ENCODE measurements around the gene ZHX3. TPM values are rescaled to one million over a fixed set of nuclear protein-coding genes. Genes with fewer than 3 reads are reported as not detected.
A peak's percentile ranks its signal among the peaks of the same experiment; 100 is the strongest.

Gene ZHX3
- total RNA-seq, 1 experiment from 2014 or later, result 35.1 TPM

DNA sequence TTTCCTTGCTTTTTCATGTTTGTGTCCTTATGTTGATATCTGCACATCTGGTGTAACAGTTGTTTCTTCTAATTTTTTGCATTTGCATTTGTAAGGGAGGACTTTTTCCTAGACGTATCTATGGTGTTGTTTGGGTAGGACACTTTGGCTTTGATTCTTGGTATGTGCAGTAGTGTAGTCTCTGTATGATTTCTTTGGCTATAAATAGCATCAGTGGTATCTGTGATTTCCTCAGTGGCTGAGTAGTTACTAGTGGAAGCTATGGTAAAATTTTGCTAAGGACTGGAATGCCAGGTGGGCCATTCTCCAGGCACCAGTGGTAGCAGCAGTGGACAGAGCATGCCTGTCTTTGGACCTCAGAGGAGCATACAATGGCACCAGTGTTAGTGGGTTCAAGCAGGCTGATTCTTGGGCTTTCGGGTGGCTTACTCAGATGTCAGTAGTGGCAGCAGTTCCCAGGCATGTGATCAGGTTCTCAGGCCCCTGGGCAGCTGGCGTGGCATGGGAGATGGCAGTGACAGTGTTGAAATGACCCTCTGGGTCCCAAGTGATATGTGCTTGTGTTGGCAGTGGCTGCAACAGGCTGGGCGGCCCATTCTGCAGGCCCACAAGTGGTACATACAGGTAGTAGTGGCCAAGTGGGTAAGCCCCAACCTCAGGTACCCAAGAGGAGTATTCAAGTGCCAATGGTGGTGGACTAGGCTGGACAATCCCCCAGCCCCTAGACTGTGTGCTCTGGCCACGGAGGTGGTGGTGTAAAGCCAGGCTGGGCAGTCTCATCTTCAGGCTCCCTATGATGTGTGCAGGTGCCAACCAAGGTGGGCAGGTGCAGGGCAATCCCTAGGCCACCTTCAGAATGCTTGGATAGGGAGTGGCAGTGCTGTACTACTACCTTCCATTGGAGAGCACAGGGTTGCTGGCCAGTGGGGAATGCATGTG is 125.7 kb downstream of the ZHX3 start:
- no peak for DNase-seq (ENCODE audit: low read depth)

DNA sequence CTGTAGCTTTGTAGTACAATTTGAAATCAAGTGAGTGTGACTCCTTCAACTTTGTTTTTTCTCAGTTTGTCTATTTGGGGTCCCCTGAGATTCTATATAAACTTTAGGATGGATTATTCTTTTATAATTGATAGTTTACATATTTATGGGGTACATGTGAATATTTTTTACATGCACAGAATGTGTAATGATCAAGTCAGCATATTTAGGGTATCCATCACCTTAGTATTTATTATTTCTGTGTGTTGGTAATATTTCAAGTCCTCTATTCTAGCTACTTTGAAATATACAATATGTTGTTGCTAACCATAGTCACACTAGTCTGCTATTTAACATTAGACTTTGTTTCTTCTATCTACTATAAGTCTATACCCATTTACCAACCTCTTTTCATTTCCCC is 129.9 kb downstream of the ZHX3 start:
- DNase-seq (ENCODE audit: low read depth), result no peak

DNA sequence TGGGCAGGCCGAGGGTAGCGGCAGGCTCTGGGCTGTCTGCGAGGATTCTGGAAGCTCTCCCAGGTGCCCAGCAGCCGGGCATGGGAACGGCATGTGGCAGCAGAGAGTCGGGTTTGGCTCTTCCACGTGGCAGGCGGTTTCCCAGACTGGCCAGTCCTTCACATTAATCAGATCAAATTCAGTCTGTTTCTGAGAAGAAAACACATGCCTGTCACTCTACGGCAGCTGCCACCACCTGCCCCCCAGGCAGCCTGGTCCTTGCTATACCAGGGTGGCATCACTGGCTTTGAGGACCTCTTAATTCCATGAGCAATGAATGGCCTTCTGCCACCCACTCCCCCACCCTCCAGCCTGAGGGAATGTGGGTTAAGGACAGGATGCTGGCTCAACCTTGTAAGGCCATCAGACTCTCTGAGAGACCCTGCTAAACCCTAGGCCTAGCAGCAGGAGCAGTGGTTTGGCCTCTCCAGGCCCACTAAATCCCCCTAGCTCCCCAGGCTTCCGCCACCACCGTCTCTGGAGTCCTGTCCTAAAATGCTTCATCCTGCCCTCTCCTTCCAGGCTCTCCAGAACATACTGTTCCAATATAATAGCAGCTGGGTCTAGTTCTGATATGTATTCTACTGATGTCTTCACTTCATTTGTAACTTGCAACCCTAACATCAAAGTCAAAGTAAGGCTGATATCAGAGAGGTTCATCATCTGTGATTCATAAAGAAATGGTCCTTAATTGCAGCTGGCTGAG is 132.3 kb downstream of the ZHX3 start:
- DNase-seq (ENCODE audit: low read depth), result peak; percentile 25

DNA sequence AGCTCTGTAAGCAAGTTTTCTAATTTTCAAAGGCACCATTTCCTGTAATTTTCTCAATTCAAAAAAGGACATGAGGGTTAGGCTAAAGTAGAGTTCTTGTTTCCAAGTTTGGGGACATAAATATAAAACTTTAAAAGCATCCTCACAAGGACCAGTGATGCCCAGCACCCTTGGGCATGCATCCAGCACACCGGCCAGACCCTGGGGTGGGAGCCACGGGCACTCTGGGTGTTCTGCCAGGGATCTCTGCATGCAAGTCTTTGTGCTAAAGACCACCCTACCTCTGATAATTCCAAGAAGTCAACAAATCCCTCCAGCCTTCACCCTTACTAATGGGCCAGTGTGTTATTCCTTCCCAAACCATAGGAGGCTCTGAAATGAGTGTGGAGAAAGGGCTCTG is 133.7 kb downstream of the ZHX3 start:
- no peak for DNase-seq (ENCODE audit: low read depth)

DNA sequence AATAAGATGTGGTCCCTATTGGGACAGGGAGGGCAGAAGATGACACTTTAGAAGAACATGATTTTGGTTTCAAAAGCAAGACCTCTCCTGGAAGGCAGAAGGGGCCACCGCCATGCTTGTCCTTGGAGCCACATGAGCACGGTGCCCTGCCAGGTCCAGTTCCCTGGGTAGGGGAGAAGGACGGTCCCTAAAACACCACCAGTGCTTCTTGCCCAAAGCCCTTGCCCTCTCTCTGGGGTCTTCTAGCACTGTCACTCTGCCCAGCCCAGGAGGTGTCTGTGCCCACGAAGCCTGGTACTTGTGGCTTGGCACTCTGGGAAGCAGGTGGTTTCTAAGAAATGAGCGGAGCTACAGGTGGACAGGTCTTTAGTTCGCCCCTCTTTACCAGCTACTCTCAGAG is 134.1 kb downstream of the ZHX3 start:
- DNase-seq (ENCODE audit: low read depth), result no peak

DNA sequence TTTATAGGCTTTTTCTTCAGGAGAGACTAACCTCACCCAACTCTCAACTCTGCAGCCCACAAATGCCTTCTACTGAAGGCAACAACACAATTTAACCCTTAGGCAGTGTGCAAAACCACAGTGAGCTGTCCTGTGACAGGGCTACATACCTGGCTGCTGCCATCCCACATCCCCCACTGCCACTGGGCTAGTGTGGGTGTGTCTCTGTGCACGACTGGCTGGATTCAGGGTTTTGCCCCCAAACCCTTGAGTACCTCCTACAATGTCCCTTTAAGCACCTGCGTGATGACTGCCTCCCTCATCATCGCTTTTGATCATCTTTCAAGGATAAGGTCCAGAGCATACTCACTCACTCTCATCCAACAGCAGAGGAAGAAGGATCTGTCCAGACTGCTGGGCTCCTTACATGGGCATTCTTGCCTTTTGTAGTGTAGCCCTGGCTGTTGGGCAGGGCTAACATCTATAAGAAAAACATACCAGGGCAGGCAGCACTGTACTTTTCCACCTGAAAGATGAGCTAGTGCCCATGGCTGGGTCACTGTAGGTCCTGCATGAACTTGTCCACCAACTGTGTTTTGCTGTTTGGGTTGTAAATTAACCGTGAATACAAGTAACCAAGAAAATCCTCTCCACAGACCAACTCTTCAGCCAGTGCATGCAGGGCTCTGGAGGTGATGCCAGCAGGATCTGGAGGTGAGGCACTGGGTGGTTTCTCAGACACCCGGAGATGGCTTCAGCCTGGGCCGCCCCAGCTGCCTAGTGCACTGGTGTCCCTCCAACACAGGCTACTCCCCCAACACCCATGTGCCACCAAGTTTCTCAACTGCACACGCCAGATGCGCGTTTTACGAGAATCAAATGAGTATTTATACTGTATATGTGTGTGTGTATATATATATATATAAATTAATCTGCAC is 135.0 kb downstream of the ZHX3 start:
- DNase-seq (ENCODE audit: low read depth), result no peak

DNA sequence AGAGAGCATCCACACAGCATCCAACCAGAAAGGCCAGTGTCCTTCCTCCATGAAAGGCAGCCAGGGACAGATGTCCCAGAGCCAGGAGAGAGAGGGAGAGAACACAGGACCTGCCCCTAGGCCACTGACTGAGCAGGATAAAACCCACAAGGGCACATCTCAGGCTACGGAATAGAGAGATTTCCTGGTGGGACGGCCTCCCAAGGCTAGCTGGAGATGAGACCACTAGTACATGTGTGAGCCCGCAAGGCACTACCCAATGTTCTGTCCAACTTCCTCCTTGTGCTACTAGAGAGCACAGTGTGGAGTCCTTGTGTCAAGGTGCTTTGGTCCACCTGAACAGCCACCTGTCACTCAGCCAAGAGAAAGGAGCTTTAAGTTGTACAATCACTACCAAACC is 136.0 kb downstream of the ZHX3 start:
- no peak for DNase-seq (ENCODE audit: low read depth)

DNA sequence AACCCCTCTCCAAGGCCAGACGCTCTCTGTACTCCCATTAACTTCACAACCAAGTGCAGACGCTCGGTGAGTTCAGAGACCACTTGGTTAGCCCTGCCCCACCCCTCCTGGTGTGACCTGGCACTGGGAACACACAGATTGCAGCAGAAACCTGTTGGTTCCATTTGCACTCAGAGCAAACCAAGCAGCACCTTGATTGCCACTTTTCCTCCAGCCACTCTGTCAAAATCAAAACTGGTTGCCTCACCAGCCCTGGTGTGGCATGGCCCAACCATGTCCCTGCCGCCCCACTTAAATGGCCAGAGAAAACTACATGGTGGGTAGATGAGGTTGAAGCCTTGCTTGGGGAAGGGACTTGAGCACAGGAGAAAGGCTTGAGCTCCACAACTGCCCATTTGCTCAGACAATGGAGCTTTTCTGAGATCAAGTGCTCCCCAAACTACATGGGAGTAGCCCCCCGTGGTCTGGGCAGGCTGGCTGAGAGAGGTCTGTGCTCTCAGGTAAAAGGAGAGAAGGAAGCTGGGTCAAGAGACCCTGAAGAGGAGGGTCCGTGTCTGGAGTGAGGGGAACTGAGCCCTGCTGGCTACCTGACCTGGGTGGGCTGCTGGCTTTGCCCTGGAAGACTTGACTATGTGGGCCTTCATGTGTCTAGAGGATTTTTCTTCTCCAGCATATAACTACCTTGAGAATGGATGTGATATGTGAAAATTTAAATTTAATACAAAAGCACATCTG is 136.8 kb downstream of the ZHX3 start:
- DNase-seq (ENCODE audit: low read depth), result no peak

DNA sequence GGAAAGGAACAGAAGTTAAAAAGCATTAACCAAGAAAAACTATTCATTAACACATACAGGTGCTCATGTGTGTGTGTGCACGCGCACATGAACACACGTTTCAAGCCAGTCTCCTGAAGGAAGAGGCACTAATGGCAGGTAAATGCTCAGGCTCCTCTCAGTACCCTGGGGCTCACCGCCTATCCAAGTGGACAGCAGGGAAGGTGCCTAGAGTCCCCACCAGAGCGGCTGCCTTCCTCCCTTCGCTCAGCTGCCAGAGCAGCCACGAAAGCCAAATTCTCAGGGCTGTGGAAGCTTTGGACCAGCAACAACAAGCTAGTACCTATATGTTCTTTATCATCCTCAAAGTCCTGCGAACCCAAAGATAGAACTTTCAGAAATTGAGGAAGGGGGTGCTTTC is 137.6 kb downstream of the ZHX3 start:
- no peak for DNase-seq (ENCODE audit: low read depth)

DNA sequence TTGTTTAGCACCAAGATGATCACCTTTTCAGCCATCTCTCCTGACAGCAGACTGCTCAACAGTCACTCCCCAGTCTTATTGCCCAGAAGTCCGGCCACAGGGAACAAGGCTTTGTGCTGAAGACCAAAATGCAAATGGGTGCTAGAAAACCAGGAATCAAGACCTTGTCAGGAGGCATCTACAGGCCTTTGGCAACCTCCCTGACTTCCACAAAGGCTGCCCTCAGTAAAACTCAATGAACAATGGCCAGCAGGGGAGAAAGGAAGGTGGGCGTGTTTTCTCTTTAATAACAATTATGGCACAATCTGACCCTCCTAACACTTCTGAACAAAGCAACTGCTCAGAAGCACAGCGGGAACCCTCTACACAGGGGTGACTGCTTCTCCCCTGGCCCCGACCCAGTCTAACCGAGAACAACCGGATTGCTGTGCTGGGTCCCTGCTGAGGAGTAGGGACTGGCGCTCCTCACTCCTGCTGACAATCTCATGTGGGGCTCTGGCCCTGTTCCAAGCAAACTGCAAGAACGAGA is 138.6 kb downstream of the ZHX3 start:
- peak; percentile 24 for DNase-seq (ENCODE audit: low read depth)

DNA sequence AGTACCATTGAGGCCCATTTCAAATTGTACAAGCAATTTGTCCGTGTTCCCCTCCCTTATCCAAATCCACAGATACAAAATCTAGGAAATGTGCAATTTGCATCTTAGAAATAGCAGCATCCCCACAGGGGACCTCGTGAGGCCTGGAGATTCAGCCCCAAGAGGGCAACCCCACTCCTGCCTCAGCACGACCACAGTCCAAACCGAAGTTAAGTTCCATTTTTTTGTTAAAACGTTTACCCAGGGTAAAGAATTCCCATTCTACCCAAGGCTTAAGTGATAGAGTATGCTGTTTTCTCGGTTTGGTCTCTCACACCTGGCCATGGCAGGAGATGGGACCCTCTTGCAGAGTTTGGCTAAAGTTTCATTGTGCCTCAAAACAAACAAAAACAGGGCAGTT is 139.0 kb downstream of the ZHX3 start:
- DNase-seq (ENCODE audit: low read depth), result no peak

DNA sequence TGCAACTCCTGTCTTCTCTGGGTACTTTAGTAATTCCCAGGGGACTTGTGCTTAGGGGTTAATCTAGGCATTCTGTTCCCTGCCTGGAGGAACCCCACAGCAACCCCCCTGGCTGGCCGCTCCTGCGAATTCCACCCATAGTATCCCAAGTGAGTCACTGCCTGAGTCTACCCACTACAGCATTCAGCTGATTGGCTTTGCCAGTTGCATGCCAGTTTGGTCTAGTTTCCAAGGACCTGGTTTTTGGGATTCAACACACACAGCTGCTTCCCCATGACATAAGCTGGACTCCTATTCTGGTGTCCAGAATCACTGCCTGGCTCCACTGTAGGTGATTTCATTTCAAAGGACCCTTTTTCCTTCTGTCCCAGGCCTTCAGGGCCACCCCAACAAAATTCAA is 139.9 kb downstream of the ZHX3 start:
- peak; percentile 100 for DNase-seq (ENCODE audit: low read depth)

DNA sequence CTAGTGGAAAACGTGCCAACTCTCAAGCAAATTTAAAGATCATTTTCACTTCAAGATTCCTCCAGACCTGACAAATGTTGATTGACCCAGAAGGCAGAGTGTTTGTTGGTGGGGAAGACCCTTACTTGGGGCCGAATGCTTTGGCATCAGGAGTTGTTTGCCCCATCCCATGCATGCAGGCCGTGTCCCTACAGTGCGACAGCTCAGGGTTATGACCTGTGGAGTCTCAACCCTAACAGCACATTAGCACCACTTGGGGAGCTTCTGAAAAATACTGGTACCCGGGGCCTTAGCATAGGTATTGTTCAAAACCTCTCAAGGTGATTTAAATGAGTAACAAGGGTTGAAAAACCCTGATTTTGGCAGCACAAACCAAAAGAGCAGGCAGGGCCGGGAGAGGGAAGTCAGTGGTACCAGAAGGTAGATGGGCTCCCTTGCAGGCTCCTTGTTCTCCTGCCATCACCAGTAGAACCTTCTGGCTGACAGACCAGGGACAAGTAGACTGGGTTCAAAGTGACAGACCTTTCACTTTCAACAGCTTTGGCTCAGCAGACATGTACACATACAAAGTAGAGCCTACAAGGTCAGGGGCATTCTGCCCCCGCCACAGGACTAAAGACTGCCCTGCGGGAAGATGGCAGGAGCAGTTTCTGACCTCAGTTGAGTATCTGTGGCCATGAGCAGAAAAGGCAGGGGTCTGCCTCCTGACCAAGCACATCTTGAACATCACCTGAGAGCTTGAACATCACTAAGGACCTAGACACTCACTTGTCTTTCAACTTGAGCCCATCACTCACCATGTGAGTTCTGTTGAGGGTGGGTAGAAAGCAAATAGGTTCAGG is 140.6 kb downstream of the ZHX3 start:
- no peak for DNase-seq (ENCODE audit: low read depth)

DNA sequence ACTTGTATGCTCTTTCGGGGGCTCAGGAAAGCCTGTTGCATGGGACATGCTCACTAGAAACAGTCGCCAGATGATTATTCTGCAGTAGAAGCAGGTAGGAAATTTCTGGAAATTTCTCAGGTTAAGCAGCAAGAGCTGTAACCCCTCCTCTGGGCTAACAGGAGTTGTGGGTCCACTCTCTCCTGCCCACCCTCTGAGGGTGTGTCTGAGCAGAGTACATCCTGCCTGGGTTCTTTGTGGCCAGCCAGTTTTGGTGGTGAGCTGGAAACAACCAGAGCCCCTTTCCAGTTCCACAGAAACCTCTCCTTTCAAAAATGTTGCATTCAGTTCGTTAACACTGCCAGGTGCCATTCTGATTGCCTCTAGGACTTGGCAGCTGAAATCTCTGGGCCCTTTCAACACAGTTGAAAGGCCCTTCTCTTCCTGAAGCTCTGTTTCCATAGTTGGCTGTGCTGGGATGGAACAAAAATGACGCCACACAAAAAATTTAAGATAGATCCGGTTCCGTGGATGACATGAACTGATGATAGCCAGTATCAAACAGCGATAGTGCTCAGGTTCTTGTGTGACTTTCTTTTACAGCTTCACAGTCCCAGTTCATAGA is 141.7 kb downstream of the ZHX3 start:
- DNase-seq (ENCODE audit: low read depth), result no peak

DNA sequence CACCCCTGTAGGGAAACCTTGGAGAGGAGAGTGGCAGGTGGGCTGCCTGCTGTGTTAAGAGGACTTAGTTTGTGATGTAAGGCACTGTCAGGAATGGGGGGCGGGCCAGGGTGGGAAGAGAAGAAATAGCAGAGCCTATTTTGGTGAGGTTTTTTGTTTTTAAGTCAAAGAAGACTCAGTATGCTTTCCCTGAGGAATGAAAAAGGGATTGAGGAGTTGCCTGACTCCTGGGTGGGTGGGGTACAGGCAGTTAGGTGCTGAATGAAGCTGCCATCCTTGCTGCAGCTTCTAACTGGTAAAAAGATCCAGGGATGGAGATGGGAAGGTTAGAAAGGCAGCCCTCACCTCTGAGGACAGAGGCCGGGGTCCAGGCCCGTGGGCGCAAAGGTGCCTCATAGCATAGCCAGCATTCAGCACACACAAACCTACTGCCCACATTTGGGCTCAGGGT is 142.3 kb downstream of the ZHX3 start:
- no peak for DNase-seq (ENCODE audit: low read depth)

DNA sequence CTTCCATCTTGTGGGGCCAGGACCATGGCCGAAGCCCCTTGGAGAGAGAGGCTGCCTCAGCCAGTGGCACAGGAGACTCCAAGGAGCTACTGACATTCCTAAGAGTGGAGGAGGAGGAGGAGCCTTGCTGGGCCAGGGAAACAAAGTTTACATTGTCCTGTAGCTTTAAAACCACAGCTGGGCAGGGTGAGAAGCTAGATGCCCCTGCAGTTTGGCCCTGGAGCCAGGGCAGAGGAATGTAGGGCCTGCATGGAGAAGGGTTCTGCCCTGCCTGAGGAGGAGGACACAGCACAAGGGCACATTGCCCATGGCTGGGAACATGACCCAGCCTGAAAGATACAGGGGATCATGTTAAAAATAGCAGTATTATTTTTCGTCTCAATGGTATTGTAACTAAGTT is 142.7 kb downstream of the ZHX3 start:
- DNase-seq (ENCODE audit: low read depth), result peak; percentile 17

DNA sequence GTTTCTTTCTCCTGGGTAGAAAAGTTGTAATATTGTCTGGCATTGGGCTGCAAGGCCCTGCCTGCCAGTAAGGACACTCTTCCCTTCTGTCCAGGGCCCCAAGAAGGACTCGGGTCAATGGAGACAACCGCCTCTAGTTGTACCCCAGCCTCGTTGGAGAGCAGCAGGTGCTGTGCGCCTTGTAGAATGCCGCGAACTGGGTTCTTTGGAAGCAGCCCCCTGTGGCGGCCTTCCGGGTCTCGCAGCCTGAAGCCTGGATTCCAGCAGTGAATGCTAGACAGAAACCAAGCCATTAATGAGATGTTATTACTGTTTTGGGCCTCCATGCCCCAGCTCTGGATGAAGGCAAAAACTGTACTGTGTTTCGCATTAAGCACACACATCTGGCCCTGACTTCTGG is 143.2 kb downstream of the ZHX3 start:
- no peak for DNase-seq (ENCODE audit: low read depth)

DNA sequence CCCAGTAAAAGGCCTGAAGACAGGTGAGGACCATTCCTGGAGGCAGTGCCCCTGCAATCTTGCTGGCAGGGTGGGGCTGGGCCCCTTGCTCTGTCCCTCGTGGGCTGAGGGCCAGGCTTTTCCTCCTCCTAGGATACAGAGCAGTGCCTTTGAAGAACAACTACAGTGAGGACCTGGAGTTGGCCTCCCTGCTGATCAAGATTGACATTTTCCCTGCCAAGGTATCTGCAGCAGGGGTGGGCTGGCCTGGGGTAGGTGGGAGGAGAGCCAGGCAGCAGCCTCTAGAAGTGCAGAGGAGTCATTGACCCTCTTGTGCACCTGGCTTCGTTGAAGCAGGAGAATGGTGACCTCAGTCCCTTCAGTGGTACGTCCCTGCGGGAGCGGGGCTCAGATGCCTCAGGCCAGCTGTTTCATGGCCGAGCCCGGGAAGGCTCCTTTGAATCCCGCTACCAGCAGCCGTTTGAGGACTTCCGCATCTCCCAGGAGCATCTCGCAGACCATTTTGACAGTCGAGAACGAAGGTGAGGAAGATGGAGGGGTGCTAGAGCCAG is 143.7 kb downstream of the ZHX3 start:
- no peak for DNase-seq (ENCODE audit: low read depth)

DNA sequence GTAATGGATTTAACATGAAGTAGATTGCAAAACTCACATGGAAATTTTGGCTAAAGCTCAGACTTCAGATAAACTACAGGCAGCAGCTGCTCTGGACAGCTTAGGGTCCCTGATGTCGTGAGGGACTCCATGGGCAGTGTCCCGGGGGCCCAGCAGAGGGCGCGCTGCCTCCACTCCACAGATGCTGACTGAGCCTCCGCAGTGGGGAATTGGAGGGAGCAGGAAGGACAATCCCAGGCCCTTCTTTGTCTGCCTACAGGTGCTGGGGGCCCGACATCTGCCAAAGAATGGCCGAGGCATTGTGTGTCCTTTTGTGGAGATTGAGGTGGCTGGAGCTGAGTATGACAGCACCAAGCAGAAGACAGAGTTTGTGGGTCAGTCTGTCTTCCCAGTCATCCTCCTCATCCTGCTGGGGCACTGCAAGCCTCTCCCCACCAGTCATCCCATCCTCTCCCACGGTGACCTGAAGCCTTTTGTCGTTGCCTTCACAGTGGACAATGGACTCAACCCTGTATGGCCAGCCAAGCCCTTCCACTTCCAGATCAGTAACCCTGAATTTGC is 144.3 kb downstream of the ZHX3 start:
- peak; percentile 84 for DNase-seq (ENCODE audit: low read depth)

All from LHCN-M2 (cell line).